Measurements from ENCODE around the gene ABCC1. TPM values are rescaled to one million over a fixed set of nuclear protein-coding genes. Genes with fewer than 3 reads are reported as not detected.
"Not testable (repeated sequence)": the region's sequence is repeated elsewhere in the genome, so short reads cannot be mapped to it uniquely, and the experiment has no call there.

ABCC1 gene
- polyA plus RNA-seq, 3 donors: 1.4 to 23.6 (median 3.0) TPM

DNA sequence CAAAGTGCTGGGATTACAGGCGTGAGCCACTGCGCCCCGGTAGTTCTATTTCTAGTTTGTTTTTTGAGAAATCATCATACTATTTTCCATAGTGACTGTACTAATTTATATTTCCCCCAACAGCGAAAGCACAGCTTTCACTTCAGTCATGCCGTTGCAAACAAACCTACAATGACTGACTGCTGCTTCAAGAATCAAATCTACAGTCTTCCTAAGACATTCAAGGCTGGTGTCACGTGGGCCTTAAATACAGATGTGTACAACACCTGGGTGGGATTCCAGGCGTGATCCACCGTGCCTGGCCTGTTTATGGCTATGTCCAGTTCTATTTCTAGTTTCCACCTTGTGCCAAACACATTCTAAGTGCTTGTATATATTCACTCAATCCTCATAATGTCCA lies 201.9 kb downstream of the ABCC1 start:
- H3K4me3 ChIP-seq (replicated peaks in 1 of 3; ENCODE audit: low read depth in 2 of 3, low read length in 3 of 3): no peak overlapping the region
- TF ChIP-seq, protein P1, sequence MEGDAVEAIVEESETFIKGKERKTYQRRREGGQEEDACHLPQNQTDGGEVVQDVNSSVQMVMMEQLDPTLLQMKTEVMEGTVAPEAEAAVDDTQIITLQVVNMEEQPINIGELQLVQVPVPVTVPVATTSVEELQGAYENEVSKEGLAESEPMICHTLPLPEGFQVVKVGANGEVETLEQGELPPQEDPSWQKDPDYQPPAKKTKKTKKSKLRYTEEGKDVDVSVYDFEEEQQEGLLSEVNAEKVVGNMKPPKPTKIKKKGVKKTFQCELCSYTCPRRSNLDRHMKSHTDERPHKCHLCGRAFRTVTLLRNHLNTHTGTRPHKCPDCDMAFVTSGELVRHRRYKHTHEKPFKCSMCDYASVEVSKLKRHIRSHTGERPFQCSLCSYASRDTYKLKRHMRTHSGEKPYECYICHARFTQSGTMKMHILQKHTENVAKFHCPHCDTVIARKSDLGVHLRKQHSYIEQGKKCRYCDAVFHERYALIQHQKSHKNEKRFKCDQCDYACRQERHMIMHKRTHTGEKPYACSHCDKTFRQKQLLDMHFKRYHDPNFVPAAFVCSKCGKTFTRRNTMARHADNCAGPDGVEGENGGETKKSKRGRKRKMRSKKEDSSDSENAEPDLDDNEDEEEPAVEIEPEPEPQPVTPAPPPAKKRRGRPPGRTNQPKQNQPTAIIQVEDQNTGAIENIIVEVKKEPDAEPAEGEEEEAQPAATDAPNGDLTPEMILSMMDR (IDR thresholded peaks at IDR 0.05): no peak
- H3K36me3 ChIP-seq (replicated peaks in 1 of 2; ENCODE audit: control insufficient read depth in 1 of 2, insufficient read depth in 2 of 2, low read length in 2 of 2): peaks cover 0 to 15% of the 10 kb centered on the region in 2 donors
- H3K27me3 ChIP-seq (ENCODE audit: control insufficient read depth in 2 of 2, insufficient read depth in 2 of 2, low read length in 2 of 2): no peaks in the 10 kb centered on the region
- peaks cover 9% of the 10 kb centered on the region for H4K20me1 ChIP-seq (ENCODE audit: insufficient read depth, low read length)
- no peaks in the 10 kb centered on the region for H3K4me1 Mint-ChIP-seq
- H3K79me2 ChIP-seq (ENCODE audit: insufficient read depth, low read length): no peaks in the 10 kb centered on the region
- no peak overlapping the region for H2AFZ ChIP-seq (ENCODE audit: insufficient read depth, low read depth, low read length, poor library complexity, severe bottlenecking)
- no peak overlapping the region for H3K4me3 Mint-ChIP-seq
- H3K4me2 ChIP-seq (replicated peaks; ENCODE audit: extremely low read depth, low read length, poor library complexity, severe bottlenecking): no peak overlapping the region
- peaks cover 0 to 2% (median 0%) of the 10 kb centered on the region in 7 donors for H3K9me3 Mint-ChIP-seq
- H3K9me3 ChIP-seq (replicated peaks in 1 of 2; ENCODE audit: control insufficient read depth in 1 of 2, insufficient read depth in 1 of 2, low read length in 2 of 2): no peaks in the 10 kb centered on the region
- H3K9ac ChIP-seq (ENCODE audit: insufficient read depth, low read length, poor library complexity, severe bottlenecking): no peak overlapping the region
- no peak overlapping the region for H3K27ac ChIP-seq (ENCODE audit: low read depth in 1 of 2, low read length in 2 of 2)
- H3K4me1 ChIP-seq (ENCODE audit: control insufficient read depth in 1 of 2, insufficient read depth in 2 of 2, low read length in 2 of 2): no peaks in the 10 kb centered on the region
- H3K27ac Mint-ChIP-seq: peak overlapping the region in 1 of 7 donors; percentile 40
- intact Hi-C loops (cut with micrococcal nuclease): no loop called here
- peaks cover 19 to 30% of the 10 kb centered on the region in 2 donors for H3K36me3 Mint-ChIP-seq
- DNase-seq: no peak
- H3K27me3 Mint-ChIP-seq (ENCODE audit: low read depth in 3 of 3): peaks cover 0 to 2% (median 1%) of the 10 kb centered on the region in 3 donors
- WGBS (ENCODE audit: insufficient coverage): 86% methylated on average over 3 of the region's 8 CpGs

DNA sequence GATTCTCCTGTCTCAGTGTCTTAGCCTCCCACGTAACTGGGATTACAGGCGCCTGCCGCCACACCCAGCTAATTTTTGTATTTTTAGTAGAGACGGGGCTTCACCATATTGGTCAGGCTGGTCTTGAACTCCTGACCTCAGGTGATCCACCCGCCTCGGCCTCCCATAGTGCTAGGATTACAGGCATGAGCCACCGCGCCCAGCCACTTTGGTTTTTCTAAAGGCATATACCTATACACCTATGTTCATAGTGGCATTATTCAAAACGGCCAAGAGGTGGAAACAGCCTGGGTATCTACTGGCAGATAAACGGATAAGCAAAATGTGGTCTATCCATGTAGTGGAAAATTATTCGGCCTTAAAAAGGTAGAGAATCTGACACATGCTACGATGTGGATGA lies 203.6 kb downstream of the ABCC1 start:
- H3K4me1 Mint-ChIP-seq: not testable (repeated sequence)

More for the DNA sequence above, 203.6 kb downstream of the ABCC1 start:
- H3K9ac ChIP-seq (ENCODE audit: insufficient read depth, low read length, poor library complexity, severe bottlenecking); H2AFZ ChIP-seq (ENCODE audit: insufficient read depth, low read depth, low read length, poor library complexity, severe bottlenecking); H3K4me3 Mint-ChIP-seq; H3K4me3 ChIP-seq (replicated peaks in 1 of 3; ENCODE audit: low read depth in 2 of 3, low read length in 3 of 3); H3K4me2 ChIP-seq (replicated peaks; ENCODE audit: extremely low read depth, low read length, poor library complexity, severe bottlenecking); H3K27ac Mint-ChIP-seq; intact Hi-C loops (cut with micrococcal nuclease); H3K27me3 Mint-ChIP-seq (ENCODE audit: low read depth in 3 of 3); H3K27ac ChIP-seq (ENCODE audit: low read depth in 1 of 2, low read length in 2 of 2); H3K9me3 Mint-ChIP-seq; H3K9me3 ChIP-seq (replicated peaks in 1 of 2; ENCODE audit: control insufficient read depth in 1 of 2, insufficient read depth in 1 of 2, low read length in 2 of 2); DNase-seq; H3K79me2 ChIP-seq (ENCODE audit: insufficient read depth, low read length); H4K20me1 ChIP-seq (ENCODE audit: insufficient read depth, low read length); H3K27me3 ChIP-seq (ENCODE audit: control insufficient read depth in 2 of 2, insufficient read depth in 2 of 2, low read length in 2 of 2); H3K4me1 ChIP-seq (ENCODE audit: control insufficient read depth in 1 of 2, insufficient read depth in 2 of 2, low read length in 2 of 2): not testable (repeated sequence)
- WGBS (ENCODE audit: insufficient coverage): 98% methylated on average over 12 of the region's 12 CpGs
- H3K36me3 ChIP-seq (replicated peaks in 1 of 2; ENCODE audit: control insufficient read depth in 1 of 2, insufficient read depth in 2 of 2, low read length in 2 of 2): peaks cover 2 to 21% of the 10 kb centered on the region in 2 donors
- H3K36me3 Mint-ChIP-seq: peaks cover 32 to 39% of the 10 kb centered on the region in 2 donors
